GM23338 (cell line): Measurements from ENCODE around the gene ACY1. TPM values are rescaled to one million over a fixed set of nuclear protein-coding genes. Genes with fewer than 3 reads are reported as not detected.
A peak's percentile ranks its signal among the peaks of the same experiment; 100 is the strongest.

Experiments
- ATAC-seq: fragments of 200-7000 bp; cut with Tn5 transposase; 3 replicates; pipeline ENCODE4 v1.9.1; 2020
- DNase-seq: peaks from one replicate; pipeline ENCODE4 v3.0.0-alpha.2; 2015; ENCODE audit warnings: low spot score
- H2AFZ ChIP-seq: fragments of 200-600 bp; sonication (generic); 2 replicates; pipeline ENCODE4 v1.8.0; 2016; ENCODE audit warnings: antibody characterized with exemption, mild to moderate bottlenecking, moderate library complexity
- H3F3A ChIP-seq: fragments of 200-600 bp; sonication (generic); replicated peaks from 2 replicates; pipeline ENCODE4 v1.8.0; 2017; ENCODE audit warnings: antibody characterized with exemption, mixed run types, low read depth
- H3K27ac ChIP-seq: fragments of 200-600 bp; sonication (generic); 2 replicates; pipeline ENCODE4 v1.6.1; 2016; ENCODE audit warnings: low read depth
- H3K27me3 ChIP-seq: fragments of 200-600 bp; sonication (generic); 2 replicates; pipeline ENCODE4 v1.8.0; 2016; ENCODE audit warnings: mild to moderate bottlenecking, mixed run types, moderate library complexity; ENCODE audit not compliant: insufficient read depth
- H3K36me3 ChIP-seq: fragments of 200-600 bp; sonication (generic); 2 replicates; pipeline ENCODE4 v1.8.0; 2016; ENCODE audit warnings: mild to moderate bottlenecking; ENCODE audit not compliant: insufficient read depth
- H3K4me1 ChIP-seq: fragments of 200-600 bp; sonication (generic); 2 replicates; pipeline ENCODE4 v1.8.0; 2016; ENCODE audit warnings: mild to moderate bottlenecking, moderate library complexity; ENCODE audit not compliant: insufficient read depth
- H3K4me2 ChIP-seq: fragments of 200-600 bp; sonication (generic); 2 replicates; pipeline ENCODE4 v1.7.1; 2017; ENCODE audit warnings: mixed run types
- H3K4me3 ChIP-seq: fragments of 200-600 bp; sonication (generic); 2 replicates; pipeline ENCODE4 v1.6.1; 2016; ENCODE audit warnings: mixed run types
- H3K79me2 ChIP-seq: fragments of 200-600 bp; sonication (generic); replicated peaks from 2 replicates; pipeline ENCODE4 v1.8.0; 2017; ENCODE audit warnings: mild to moderate bottlenecking; ENCODE audit not compliant: insufficient read depth
- H3K9me2 ChIP-seq: fragments of 200-600 bp; sonication (generic); 2 replicates; pipeline ENCODE4 v1.8.0; 2017; ENCODE audit not compliant: insufficient read depth
- H4K20me1 ChIP-seq: fragments of 200-600 bp; sonication (generic); replicated peaks from 2 replicates; pipeline ENCODE4 v1.8.0; 2017; ENCODE audit warnings: mild to moderate bottlenecking; ENCODE audit not compliant: insufficient read depth
- H3K27ac Mint-ChIP-seq: 2 replicates; pipeline ENCODE4 v1.8.0; 2020; ENCODE audit warnings: inconsistent platforms, mild to moderate bottlenecking, moderate library complexity, mixed read lengths
- H3K27me3 Mint-ChIP-seq: 3 replicates; pipeline ENCODE4 v1.8.0; 2022; ENCODE audit warnings: low read depth, mild to moderate bottlenecking, moderate library complexity, mixed read lengths, inconsistent platforms; ENCODE audit not compliant: insufficient read depth, poor library complexity
- H3K36me3 Mint-ChIP-seq: 3 replicates; pipeline ENCODE4 v1.8.0; 2021; ENCODE audit warnings: low read depth, mild to moderate bottlenecking, inconsistent platforms, moderate library complexity, mixed read lengths
- H3K4me1 Mint-ChIP-seq: 3 replicates; pipeline ENCODE4 v1.8.0; 2020; ENCODE audit warnings: mild to moderate bottlenecking, inconsistent platforms, mixed read lengths
- H3K4me3 Mint-ChIP-seq: 3 replicates; pipeline ENCODE4 v1.8.0; 2021; ENCODE audit warnings: moderate library complexity, mild to moderate bottlenecking, inconsistent platforms, mixed read lengths
- H3K9me3 Mint-ChIP-seq: 3 replicates; pipeline ENCODE4 v1.8.0; 2020; ENCODE audit warnings: moderate library complexity, mild to moderate bottlenecking, inconsistent platforms, mixed read lengths
- CREB1 ChIP-seq: fragments of 250-450 bp; sonication (Bioruptor Pico); IDR thresholded peaks from 2 replicates; pipeline ENCODE4 v1.5.0; 2020; ENCODE audit warnings: low read depth, mild to moderate bottlenecking, moderate library complexity
- CTCF ChIP-seq, 2 experiments: fragments of 200-600 bp in 1 of 2; sonication (generic) in 1 of 2; conservative IDR thresholded peaks; 2 replicates each; pipeline versions ENCODE4 v1.5.1 to v1.6.1; 2016 to 2017; ENCODE audit warnings: antibody characterized with exemption in 2 of 2, low read depth in 2 of 2, mild to moderate bottlenecking in 2 of 2, moderate library complexity in 1 of 2
- EZH2phosphoT487 ChIP-seq: fragments of 200-600 bp; sonication (generic); IDR thresholded peaks from one replicate; pipeline ENCODE4 v1.8.1; 2018; ENCODE audit warnings: antibody characterized with exemption; ENCODE audit not compliant: unreplicated experiment
- ZNF462 ChIP-seq: fragments of 250-450 bp; sonication (Bioruptor Pico); IDR thresholded peaks from 2 replicates; pipeline ENCODE4 v1.5.0; 2020; ENCODE audit warnings: mild to moderate bottlenecking, moderate library complexity
- polyA plus RNA-seq: library from polyadenylated mRNA; unstranded; fragments of >200 nt; fragmentation: Nextera tagmentation; extraction: Ambion mirVana; gene quantifications from 2 replicates; pipeline ENCODE4 v1.2.1, GENCODE V29; 2016
- total RNA-seq: library from RNA; depleted of rRNA; stranded (reverse); fragments of >200 nt; shearing (Covaris generic); gene quantifications from 2 replicates; pipeline ENCODE4 v1.2.3, GENCODE V29; 2014

ACY1 gene
- total and polyA plus RNA-seq, 2 experiments from 2014 or later = 38.4 to 62.8 TPM

- Histone ChIP-seq H3K4me1 (peaks cover 34% of the 10 kb centered on the region; the same call in 1 of the 2 replicates), H3K27me3 (no peaks in the 10 kb centered on the region), H3K79me2 (no peaks in the 10 kb centered on the region), H3F3A (peaks cover 3% of the 10 kb centered on the region; the same call in 1 of the 2 replicates), H3K4me2 (no peak overlapping the region), H3K4me3 (no peak overlapping the region), H2AFZ (peak overlapping the region; percentile 93), H3K36me3 (no peaks in the 10 kb centered on the region), H3K27ac (no peak overlapping the region), H3K9me2 (no peaks in the 10 kb centered on the region), H4K20me1 (no peaks in the 10 kb centered on the region)
- Mint-ChIP-seq H3K4me3 (no peak overlapping the region), H3K27me3 (peaks cover 24% of the 10 kb centered on the region), H3K9me3 (no peaks in the 10 kb centered on the region), H3K36me3 (no peaks in the 10 kb centered on the region), H3K27ac (0 out of 2 replicates have a peak overlapping the region, but pooled peaks have one; percentile 59), H3K4me1 (peaks cover 56% of the 10 kb centered on the region)
- peak; percentile 98 for DNase-seq
- ATAC-seq = peak; percentile 80
- TF ChIP-seq CREB1 (CRISPR knock-in tag) = 0 out of 2 replicates have a peak, but pooled peaks have one; percentile 43
- TF ChIP-seq EZH2phosphoT487 = no peak
- no peak for TF ChIP-seq ZNF462
- TF ChIP-seq CTCF (conservative IDR thresholded peaks at IDR 0.05; ENCODE audit: low read depth in 2 of 2) = peak; percentile 94 to 100
Observed at GRCh38 chr3:52001443-52001974, 18.2 kb downstream of the ACY1 start.
